Endothelial cell of umbilical vein (primary cell): ENCODE data around the gene MATR3. TPM values are rescaled to one million over a fixed set of nuclear protein-coding genes. Genes with fewer than 3 reads are reported as not detected.
A peak's percentile ranks its signal among the peaks of the same experiment; 100 is the strongest.

Experiments used
- BruUV-seq: library from RNA; stranded (reverse); fragments of 400-500 nt; replicated peaks from 2 replicates; lab custom pipeline; 2021; lab: Mats Ljungman, UMichigan
- CTCF ChIA-PET: fragments of 300-600, 350-600 bp; sonication (Branson Sonifier 250); formaldehyde crosslinking; loops from one replicate; lab custom pipeline; 2021; ENCODE audit warnings: antibody characterized with exemption, inconsistent platforms; lab: Charles Lee
- POLR2A ChIA-PET: fragments of 300-600, 350-600 bp; sonication (Branson Sonifier 250); formaldehyde crosslinking; loops from one replicate; lab custom pipeline; 2021; ENCODE audit warnings: antibody characterized with exemption, inconsistent platforms; lab: Charles Lee
- DNase-seq: peaks from one replicate; pipeline ENCODE4 v3.0.0-alpha.2; 2011; ENCODE audit warnings: low read depth, low spot score
- FAIRE-seq: peaks from 2 replicates; lab custom pipeline; 2011; peaks lifted over from hg19 to GRCh38; lab: Jason Lieb, UNC
- H2AFZ ChIP-seq: 2 replicates; pipeline ENCODE4 v1.6.0; 2012; ENCODE audit warnings: low read depth, low read length, control low read depth, inconsistent platforms
- H3K27ac ChIP-seq: 2 replicates; pipeline ENCODE4 v1.5.1; 2011; ENCODE audit warnings: low read depth, mild to moderate bottlenecking, control low read depth, low read length, moderate library complexity; ENCODE audit not compliant: insufficient read depth
- H3K27me3 ChIP-seq, 2 experiments: 2 replicates each; pipeline versions ENCODE4 v1.6.0 to v1.6.1; 2011; ENCODE audit warnings: low read length in 2 of 2, mixed read lengths in 1 of 2; ENCODE audit not compliant: control insufficient read depth in 2 of 2, insufficient read depth in 2 of 2
- H3K36me3 ChIP-seq, 2 experiments: 2 replicates in 1 of 2; 3 replicates in 1 of 2; pipeline ENCODE4 v1.5.1; 2011; ENCODE audit warnings: low read length in 2 of 2, mild to moderate bottlenecking in 1 of 2, moderate library complexity in 1 of 2; ENCODE audit not compliant: control insufficient read depth in 2 of 2, insufficient read depth in 2 of 2; ENCODE audit errors: extremely low read depth in 1 of 2
- H3K4me1 ChIP-seq: 3 replicates; pipeline ENCODE4 v1.5.1; 2011; ENCODE audit warnings: mild to moderate bottlenecking, low read length; ENCODE audit not compliant: control insufficient read depth, insufficient read depth; ENCODE audit errors: extremely low read depth
- H3K4me2 ChIP-seq: 2 replicates; pipeline ENCODE4 v1.6.1; 2011; ENCODE audit warnings: low read length, control low read depth, mixed read lengths; ENCODE audit not compliant: insufficient read depth
- H3K4me3 ChIP-seq, 3 experiments: fragments of 200-600 bp in 1 of 3; sonication (generic), shearing (Covaris generic) in 1 of 3; replicated peaks in 1 of 3; 2 replicates each; pipeline ENCODE4 v1.5.1; 2011 to 2016; ENCODE audit warnings: control low read depth in 3 of 3, low read length in 3 of 3, mild to moderate bottlenecking in 2 of 3, inconsistent platforms in 1 of 3, low read depth in 1 of 3, moderate library complexity in 1 of 3; ENCODE audit not compliant: insufficient read depth in 1 of 3
- H3K79me2 ChIP-seq: 2 replicates; pipeline ENCODE4 v1.6.0; 2012; ENCODE audit warnings: low read length, inconsistent platforms; ENCODE audit not compliant: control insufficient read depth, insufficient read depth
- H3K9ac ChIP-seq: replicated peaks from 2 replicates; pipeline ENCODE3; 2011; ENCODE audit warnings: low read length, control low read depth; ENCODE audit not compliant: insufficient read depth; ENCODE audit errors: extremely low read depth
- H3K9me1 ChIP-seq: replicated peaks from 3 replicates; pipeline ENCODE4 v1.6.0; 2011; ENCODE audit warnings: mild to moderate bottlenecking, low read length; ENCODE audit not compliant: control insufficient read depth, insufficient read depth; ENCODE audit errors: extremely low read depth
- H3K9me3 ChIP-seq: replicated peaks from 2 replicates; pipeline ENCODE4 v1.5.1; 2012; ENCODE audit warnings: low read length, inconsistent platforms; ENCODE audit not compliant: control insufficient read depth, insufficient read depth
- H4K20me1 ChIP-seq: replicated peaks from 2 replicates; pipeline ENCODE3; 2011; ENCODE audit warnings: mild to moderate bottlenecking, low read length; ENCODE audit not compliant: control insufficient read depth, insufficient read depth; ENCODE audit errors: extremely low read depth
- FOS ChIP-seq: IDR thresholded peaks from 2 replicates; pipeline ENCODE4 v1.6.1; 2011; ENCODE audit warnings: mild to moderate bottlenecking, low read length, moderate library complexity, borderline replicate concordance; ENCODE audit not compliant: insufficient read depth
- GATA2 ChIP-seq: IDR thresholded peaks from 2 replicates; pipeline ENCODE4 v1.7.0; 2011; ENCODE audit warnings: low read depth, mild to moderate bottlenecking, moderate library complexity, mixed read lengths, low read length; ENCODE audit not compliant: insufficient read length, insufficient read depth
- MYC ChIP-seq: IDR thresholded peaks from one replicate; pipeline ENCODE4 v1.6.1; 2011; ENCODE audit warnings: mild to moderate bottlenecking, low read depth, low read length
- POLR2A ChIP-seq: IDR thresholded peaks from 2 replicates; pipeline ENCODE4 v1.6.1; 2012; ENCODE audit warnings: low read depth, mild to moderate bottlenecking, control low read depth, low read length
- POLR2AphosphoS5 ChIP-seq: IDR thresholded peaks from 2 replicates; pipeline ENCODE4 v1.6.1; 2012; ENCODE audit warnings: low read depth, mild to moderate bottlenecking, control low read depth, low read length, moderate library complexity; ENCODE audit not compliant: insufficient read depth
- dilution Hi-C: fragments of 300-500 bp; cut with MboI; formaldehyde crosslinking; loops from one replicate; pipeline ENCODE4 v1.15.0; 2019; ENCODE audit warnings: low sequenced_read_pairs; ENCODE audit not compliant: extremely low pct_ligation_motif_present
- intact Hi-C: fragments of 100-400 bp; cut with micrococcal nuclease; formaldehyde crosslinking; loops from one replicate; pipeline ENCODE4 v1.10.0; 2022
- polyA plus RNA-seq, 4 experiments: library from polyadenylated mRNA; depleted of rRNA in 3 of 4; stranded (reverse) in 3 of 4; unstranded in 1 of 4; fragments of >200 nt; gene quantifications; 2 replicates each; pipeline versions ENCODE4 v1.2.1 to v1.2.3, GENCODE V29; 2011 to 2012; ENCODE audit warnings: missing spikeins in 1 of 4
- total RNA-seq: library from RNA; stranded (reverse); gene quantifications from 2 replicates; pipeline ENCODE4 v1.2.3, GENCODE V29; 2021
- TF ChIP-seq, protein P1 (sequence below): IDR thresholded peaks from 2 replicates; pipeline ENCODE4 v1.6.1; 2011; ENCODE audit not compliant: insufficient read depth, insufficient read length
- TF ChIP-seq, protein P2 (sequence below), 2 donors: IDR thresholded peaks; 1 replicate in 1 of 2; 2 replicates in 1 of 2; pipeline ENCODE4 v1.5.1; 2011; ENCODE audit warnings: low read length in 2 of 2, mild to moderate bottlenecking in 2 of 2, moderate library complexity in 2 of 2, control low read depth in 1 of 2, inconsistent platforms in 1 of 2, low read depth in 1 of 2; ENCODE audit not compliant: insufficient read depth in 1 of 2; ENCODE audit errors: extremely low read depth in 1 of 2

MATR3 gene
- total and polyA plus RNA-seq, 2 donors (not counting 3 experiments of a cell fraction or from before 2014, with no cell fraction given): 64.0 to 158 TPM

DNA sequence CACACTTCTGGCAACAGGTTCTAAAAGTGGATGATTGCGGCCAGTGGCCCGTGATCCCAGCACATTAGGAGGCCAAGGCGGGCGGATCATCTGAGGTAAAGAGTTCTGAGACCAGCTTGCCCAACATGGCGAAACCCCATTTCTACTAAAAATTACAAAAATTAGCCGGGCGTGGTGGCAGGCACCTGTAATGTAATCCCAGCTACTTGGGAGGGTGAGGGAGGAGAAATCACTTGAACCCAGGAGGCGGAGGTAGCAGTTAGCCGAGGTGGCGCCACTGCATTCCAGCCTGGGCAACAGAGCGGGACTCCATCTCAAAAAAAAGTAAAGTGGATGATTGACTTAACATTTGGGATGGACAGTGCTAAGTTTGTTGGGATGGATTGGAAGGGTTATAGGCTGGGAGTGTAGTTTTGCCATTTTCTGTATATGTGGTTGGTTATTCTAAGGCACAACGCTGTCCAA lies 3.4 kb downstream of the MATR3 start:
- no peaks in the 10 kb centered on the region for H3K36me3 ChIP-seq
- H3K4me1 ChIP-seq: peaks cover 21% of the 10 kb centered on the region
- no peak for TF ChIP-seq FOS
- no peak for TF ChIP-seq POLR2A
- no peak for TF ChIP-seq MYC
- no peak for TF ChIP-seq GATA2
- no peak for TF ChIP-seq POLR2AphosphoS5
- TF ChIP-seq, protein P1, sequence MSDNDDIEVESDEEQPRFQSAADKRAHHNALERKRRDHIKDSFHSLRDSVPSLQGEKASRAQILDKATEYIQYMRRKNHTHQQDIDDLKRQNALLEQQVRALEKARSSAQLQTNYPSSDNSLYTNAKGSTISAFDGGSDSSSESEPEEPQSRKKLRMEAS: no peak
- no peak overlapping the region for H2AFZ ChIP-seq
- H3K79me2 ChIP-seq: peaks cover 85% of the 10 kb centered on the region
- peak overlapping the region; percentile 96 for H3K4me2 ChIP-seq
- H3K9ac ChIP-seq: no peak overlapping the region
- H4K20me1 ChIP-seq: peaks cover 39% of the 10 kb centered on the region
- no peaks in the 10 kb centered on the region for H3K27me3 ChIP-seq
- no peak for FAIRE-seq
- DNase-seq: no peak
- H3K9me3 ChIP-seq: no peaks in the 10 kb centered on the region
- no TSS peak for BruUV-seq
- dilution Hi-C loops: no loop called here
- ChIA-PET POLR2A (interaction anchor here (1.1 kb wide), 1 partner anchor 38 kb away, joined by 8 read pairs; no protein-coding TSS in a partner anchor), CTCF (interaction anchor here (1.1 kb wide), 1 partner anchor 11 kb away, joined by 3 read pairs; no protein-coding TSS in a partner anchor)
- H3K9me1 ChIP-seq: no peaks in the 10 kb centered on the region
- intact Hi-C loops: no loop called here
- H3K27ac ChIP-seq: no peak overlapping the region
- no peak overlapping the region for H3K4me3 ChIP-seq

DNA sequence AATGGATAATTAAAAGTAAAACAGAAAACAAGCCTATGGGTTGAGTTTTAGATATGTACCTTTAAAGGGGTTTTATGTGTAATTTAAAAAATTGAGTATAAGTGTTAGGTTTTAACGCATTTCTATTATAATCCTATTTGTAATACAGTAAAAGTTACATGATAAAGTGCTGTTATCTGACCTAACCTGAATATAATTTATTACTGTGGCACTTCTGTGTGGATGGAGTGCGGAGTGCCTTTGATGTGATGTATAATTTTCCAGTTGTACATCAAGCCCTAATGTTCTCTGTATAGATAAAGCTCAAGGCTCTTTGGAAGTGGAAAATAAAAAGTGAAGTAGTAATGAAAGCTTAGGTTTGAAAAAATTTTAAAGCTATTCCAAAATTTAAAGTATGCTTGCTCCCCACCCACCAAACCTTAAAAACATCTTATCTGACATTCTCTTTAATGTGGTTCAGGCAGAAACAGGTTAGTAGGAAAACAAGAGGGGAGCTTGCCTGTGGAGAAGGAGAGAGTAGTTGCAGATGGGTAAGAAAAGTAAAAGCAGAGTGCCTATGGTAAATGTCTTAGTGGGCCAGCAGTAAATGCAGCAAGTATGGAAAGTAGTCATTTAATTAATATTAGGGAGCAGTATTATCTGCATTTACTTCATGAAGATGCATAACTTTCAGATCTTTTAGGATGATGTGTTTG lies 4.0 kb downstream of the MATR3 start:
- intact Hi-C loops (no loop called here), dilution Hi-C loops (no loop called here)
- Histone ChIP-seq H3K9me3 (no peaks in the 10 kb centered on the region), H3K4me1 (peaks cover 21% of the 10 kb centered on the region), H3K9ac (no peak overlapping the region), H3K4me3 (no peak overlapping the region), H4K20me1 (peaks cover 46% of the 10 kb centered on the region), H2AFZ (no peak overlapping the region), H3K27ac (no peak overlapping the region), H3K4me2 (peak overlapping the region; percentile 25), H3K9me1 (no peaks in the 10 kb centered on the region), H3K79me2 (peaks cover 92% of the 10 kb centered on the region), H3K27me3 (no peaks in the 10 kb centered on the region), H3K36me3 (no peaks in the 10 kb centered on the region)
- no peak for FAIRE-seq
- no peak for DNase-seq
- no TSS peak for BruUV-seq
- TF ChIP-seq FOS: no peak
- TF ChIP-seq, protein P2, sequence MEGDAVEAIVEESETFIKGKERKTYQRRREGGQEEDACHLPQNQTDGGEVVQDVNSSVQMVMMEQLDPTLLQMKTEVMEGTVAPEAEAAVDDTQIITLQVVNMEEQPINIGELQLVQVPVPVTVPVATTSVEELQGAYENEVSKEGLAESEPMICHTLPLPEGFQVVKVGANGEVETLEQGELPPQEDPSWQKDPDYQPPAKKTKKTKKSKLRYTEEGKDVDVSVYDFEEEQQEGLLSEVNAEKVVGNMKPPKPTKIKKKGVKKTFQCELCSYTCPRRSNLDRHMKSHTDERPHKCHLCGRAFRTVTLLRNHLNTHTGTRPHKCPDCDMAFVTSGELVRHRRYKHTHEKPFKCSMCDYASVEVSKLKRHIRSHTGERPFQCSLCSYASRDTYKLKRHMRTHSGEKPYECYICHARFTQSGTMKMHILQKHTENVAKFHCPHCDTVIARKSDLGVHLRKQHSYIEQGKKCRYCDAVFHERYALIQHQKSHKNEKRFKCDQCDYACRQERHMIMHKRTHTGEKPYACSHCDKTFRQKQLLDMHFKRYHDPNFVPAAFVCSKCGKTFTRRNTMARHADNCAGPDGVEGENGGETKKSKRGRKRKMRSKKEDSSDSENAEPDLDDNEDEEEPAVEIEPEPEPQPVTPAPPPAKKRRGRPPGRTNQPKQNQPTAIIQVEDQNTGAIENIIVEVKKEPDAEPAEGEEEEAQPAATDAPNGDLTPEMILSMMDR (IDR thresholded peaks at IDR 0.05; ENCODE audit: extremely low read depth in 1 of 2, insufficient read depth in 1 of 2, low read depth in 1 of 2, low read length in 2 of 2): no peak
- TF ChIP-seq POLR2A: no peak
- no peak for TF ChIP-seq POLR2AphosphoS5
- TF ChIP-seq MYC: no peak
- CTCF ChIA-PET: interaction anchor here (1.1 kb wide), 1 partner anchor 10 kb away, joined by 3 read pairs; no protein-coding TSS in a partner anchor
- POLR2A ChIA-PET: interaction anchor here (1.1 kb wide), 1 partner anchor 37 kb away, joined by 8 read pairs; no protein-coding TSS in a partner anchor
